ENCODE data around the gene IFNA13.

GRCh38 chr9:21362287-21362686, 5.6 kb downstream of the IFNA13 start:
- TF ChIP-seq CTCF (conservative IDR thresholded peaks at IDR 0.05 in 1 of 2, IDR thresholded peaks at IDR 0.05 in 1 of 2; ENCODE audit: low read depth in 1 of 2, low read length in 2 of 2) (no peak), EZH2 (IDR thresholded peaks at IDR 0.05; ENCODE audit: low read length, missing control alignments) (no peak)

All from fibroblast of lung (primary cell).